ENCODE data around the gene FOXS1. TPM values are rescaled to one million over a fixed set of nuclear protein-coding genes. Genes with fewer than 3 reads are reported as not detected.

Gene FOXS1
- 3.3 TPM for total RNA-seq
- long read RNA-seq, partial matches to known transcripts: 0 of 4 reads
- long read RNA-seq, other reads (novel, unspliced or antisense): 0 of 4 reads

- peak within 1 kb of the TSS; percentile 31 for H3K4me3 ChIP-seq
- no peaks in the 10 kb centered on the region for H3K9me3 ChIP-seq
- intact Hi-C loops (cut with DNase I): no loop called here
- no peak for TF ChIP-seq CTCF (IDR thresholded peaks at IDR 0.05)
- DNase-seq (no peak), ATAC-seq (no peak)
- peaks cover 4% of the 10 kb centered on the region for H3K4me1 ChIP-seq
- H3K27me3 ChIP-seq: peaks cover 10% of the 10 kb centered on the region
- H3K36me3 ChIP-seq: no peaks in the 10 kb centered on the region
- peak within 1 kb of the TSS; percentile 36 for H3K27ac ChIP-seq
Measured at GRCh38 chr20:31845300-31845863, at the start of gene FOXS1. FOXS1 (minus strand) TSS chr20:31845604; CDS start chr20:31845542, 62 bp downstream.

GRCh38 chr20:31890646-31891045 is 45.2 kb upstream of the FOXS1 start:
- H3K27me3 ChIP-seq: no peaks in the 10 kb centered on the region
- peaks cover 10% of the 10 kb centered on the region for H3K4me1 ChIP-seq
- no peaks in the 10 kb centered on the region for H3K9me3 ChIP-seq
- no peak overlapping the region for H3K4me3 ChIP-seq
- no peak for TF ChIP-seq CTCF (IDR thresholded peaks at IDR 0.05)
- H3K36me3 ChIP-seq: no peaks in the 10 kb centered on the region
- ATAC-seq: no peak
- H3K27ac ChIP-seq: no peak overlapping the region
- intact Hi-C loops (cut with DNase I): no loop called here
- DNase-seq: no peak

GRCh38 chr20:31883829-31884228 is 38.4 kb upstream of the FOXS1 start:
- H3K27ac ChIP-seq: no peak overlapping the region
- H3K36me3 ChIP-seq: no peaks in the 10 kb centered on the region
- DNase-seq: no peak
- H3K4me3 ChIP-seq: no peak overlapping the region
- no peak for ATAC-seq
- no peak for TF ChIP-seq CTCF (IDR thresholded peaks at IDR 0.05)
- H3K4me1 ChIP-seq: no peaks in the 10 kb centered on the region
- no peaks in the 10 kb centered on the region for H3K9me3 ChIP-seq
- intact Hi-C loops (cut with DNase I): no loop called here
- no peaks in the 10 kb centered on the region for H3K27me3 ChIP-seq

GRCh38 chr20:31881945-31882344 is 36.5 kb upstream of the FOXS1 start:
- ATAC-seq: no peak
- intact Hi-C loops (cut with DNase I): no loop called here

GRCh38 chr20:31879143-31879987 is 34.0 kb upstream of the FOXS1 start:
- intact Hi-C loops (cut with DNase I): no loop called here
- DNase-seq (peak; percentile 97), ATAC-seq (peak; percentile 99)
- no peaks in the 10 kb centered on the region for H3K9me3 ChIP-seq
- H3K36me3 ChIP-seq: no peaks in the 10 kb centered on the region
- peak overlapping the region; percentile 62 for H3K4me3 ChIP-seq
- H3K4me1 ChIP-seq: no peaks in the 10 kb centered on the region
- peak; percentile 16 for TF ChIP-seq CTCF (IDR thresholded peaks at IDR 0.05)
- H3K27ac ChIP-seq: peak overlapping the region; percentile 70
- H3K27me3 ChIP-seq: no peaks in the 10 kb centered on the region

More at GRCh38 chr20:31881945-31882344, 36.5 kb upstream of the FOXS1 start:
- no peak for TF ChIP-seq CTCF (IDR thresholded peaks at IDR 0.05)
- Histone ChIP-seq H3K36me3 (no peaks in the 10 kb centered on the region), H3K27me3 (no peaks in the 10 kb centered on the region), H3K27ac (no peak overlapping the region), H3K9me3 (no peaks in the 10 kb centered on the region), H3K4me3 (no peak overlapping the region), H3K4me1 (no peaks in the 10 kb centered on the region)
- DNase-seq: no peak

Measured in upper lobe of right lung (tissue), 1 donor.